ENCODE data around the gene TRAF1. TPM values are rescaled to one million over a fixed set of nuclear protein-coding genes. Genes with fewer than 3 reads are reported as not detected.

Gene TRAF1
- total RNA-seq, 1 experiment from 2014 or later: 1.8 TPM

GRCh38 chr9:120912958-120913646 is 13.5 kb downstream of the TRAF1 start (continued):
- TF ChIP-seq ZSCAN18 (CRISPR knock-in tag; IDR thresholded peaks at IDR 0.05) (no peak), ZNF396 (CRISPR knock-in tag; IDR thresholded peaks at IDR 0.05; ENCODE audit: borderline replicate concordance) (no peak), STAT6 (CRISPR knock-in tag; conservative IDR thresholded peaks at IDR 0.05; ENCODE audit: low read depth) (no peak)

- H3K4me3 Mint-ChIP-seq: no peak overlapping the region
- no peaks in the 10 kb centered on the region for H3K36me3 Mint-ChIP-seq
- no peak for TF ChIP-seq IRF2 (CRISPR knock-in tag; IDR thresholded peaks at IDR 0.05; ENCODE audit: borderline replicate concordance, low read depth)
- TF ChIP-seq FOXP1 (CRISPR knock-in tag; IDR thresholded peaks at IDR 0.05; ENCODE audit: borderline replicate concordance): peak; percentile 47; the same call in 1 of the 2 replicates
- no peak for TF ChIP-seq EMX1 (CRISPR knock-in tag; IDR thresholded peaks at IDR 0.05)
- TF ChIP-seq TEAD1 (CRISPR knock-in tag; IDR thresholded peaks at IDR 0.05): no peak
- peak; percentile 34 for DNase-seq (ENCODE audit: low spot score)
- CTCF ChIA-PET: interaction anchor here (0.6 to 1.8 kb wide), 7 partner anchors 12 to 70 kb away, joined by 3 to 9 read pairs (median 5); no protein-coding TSS in a partner anchor
- peaks cover 30% of the 10 kb centered on the region for H3K4me1 Mint-ChIP-seq
- ATAC-seq: peak; percentile 83
- peak overlapping the region; percentile 53 for H3K27ac Mint-ChIP-seq
- no peaks in the 10 kb centered on the region for H3K27me3 Mint-ChIP-seq (ENCODE audit: low read depth)
- POLR2A ChIA-PET: no interaction called here
- no peaks in the 10 kb centered on the region for H3K9me3 Mint-ChIP-seq
Measured at GRCh38 chr9:120911295-120911837, 15.2 kb downstream of the TRAF1 start.

GRCh38 chr9:120910643-120911042 is 16.0 kb downstream of the TRAF1 start:
- DNase-seq (ENCODE audit: low spot score) (no peak), ATAC-seq (no peak)
- Mint-ChIP-seq H3K4me3 (no peak overlapping the region), H3K27ac (no peak overlapping the region), H3K9me3 (no peaks in the 10 kb centered on the region), H3K4me1 (peaks cover 24% of the 10 kb centered on the region), H3K27me3 (ENCODE audit: low read depth) (no peaks in the 10 kb centered on the region), H3K36me3 (no peaks in the 10 kb centered on the region)
- POLR2A ChIA-PET: no interaction called here
- CTCF ChIA-PET: interaction anchor here (1.6 to 1.8 kb wide), 2 partner anchors 38 to 48 kb away, joined by 6 to 9 read pairs; no protein-coding TSS in a partner anchor
- TF ChIP-seq JAZF1 (CRISPR knock-in tag; IDR thresholded peaks at IDR 0.05) (no peak), ATF2 (CRISPR knock-in tag; IDR thresholded peaks at IDR 0.05; ENCODE audit: borderline replicate concordance, low read depth) (no peak), KAT7 (CRISPR knock-in tag; IDR thresholded peaks at IDR 0.05; ENCODE audit: borderline replicate concordance) (no peak), TCF7 (CRISPR knock-in tag; IDR thresholded peaks at IDR 0.05; ENCODE audit: low read depth) (no peak), IRF1 (CRISPR knock-in tag; IDR thresholded peaks at IDR 0.05) (no peak), E2F4 (CRISPR knock-in tag; IDR thresholded peaks at IDR 0.05; ENCODE audit: borderline replicate concordance, low read depth) (no peak), NFATC4 (CRISPR knock-in tag; IDR thresholded peaks at IDR 0.05) (no peak), SMAD4 (CRISPR knock-in tag; IDR thresholded peaks at IDR 0.05) (no peak), TEAD4 (CRISPR knock-in tag; IDR thresholded peaks at IDR 0.05) (no peak), HMGA2 (CRISPR knock-in tag; IDR thresholded peaks at IDR 0.05) (no peak), EMX1 (CRISPR knock-in tag; IDR thresholded peaks at IDR 0.05) (no peak), ARID4B (CRISPR knock-in tag; IDR thresholded peaks at IDR 0.05; ENCODE audit: borderline replicate concordance) (no peak), MAX (CRISPR knock-in tag; IDR thresholded peaks at IDR 0.05) (no peak), NR2C2 (CRISPR knock-in tag; IDR thresholded peaks at IDR 0.05) (no peak)

Data from WTC11 (cell line).